HepG2 (cell line): ENCODE data around the gene SEC24D. TPM values are rescaled to one million over a fixed set of nuclear protein-coding genes. Genes with fewer than 3 reads are reported as not detected.

Experiments used
- KMT2A ChIP-seq: sonication (generic); formaldehyde crosslinking; IDR thresholded peaks from 2 replicates; pipeline ENCODE4 v1.4.0; 2020; ENCODE audit warnings: missing genetic modification reagents
- MLX ChIP-seq: IDR thresholded peaks from 2 replicates; pipeline ENCODE4 v1.6.1; 2016
- PATZ1 ChIP-seq: sonication (generic); formaldehyde crosslinking; IDR thresholded peaks from 2 replicates; pipeline ENCODE4 v1.4.0; 2020; ENCODE audit warnings: missing genetic modification reagents
- SATB2 ChIP-seq: sonication (generic); formaldehyde crosslinking; IDR thresholded peaks from 2 replicates; pipeline ENCODE4 v1.5.0; 2020; ENCODE audit warnings: missing genetic modification reagents
- SIN3A ChIP-seq: IDR thresholded peaks from 2 replicates; pipeline ENCODE4 v1.6.1; 2011; ENCODE audit warnings: low read depth, mild to moderate bottlenecking, control low read depth, low read length, borderline replicate concordance
- SSRP1 ChIP-seq: IDR thresholded peaks from 2 replicates; pipeline ENCODE4 v1.6.1; 2016; ENCODE audit warnings: control low read depth
- TBX2 ChIP-seq: sonication (generic); formaldehyde crosslinking; IDR thresholded peaks from 2 replicates; pipeline ENCODE4 v1.5.0; 2020; ENCODE audit warnings: missing genetic modification reagents, mild to moderate bottlenecking, borderline replicate concordance
- TEAD3 ChIP-seq: optimal IDR thresholded peaks from 2 replicates; pipeline ENCODE3; 2016; ENCODE audit warnings: borderline replicate concordance
- ZFYVE20 ChIP-seq: sonication (generic); formaldehyde crosslinking; IDR thresholded peaks from 2 replicates; pipeline ENCODE4 v1.8.0; 2023; ENCODE audit warnings: low read depth, mild to moderate bottlenecking, moderate library complexity, missing genetic modification reagents, borderline replicate concordance
- ZNF503 ChIP-seq: sonication (generic); formaldehyde crosslinking; IDR thresholded peaks from 2 replicates; pipeline ENCODE4 v1.4.0; 2020; ENCODE audit warnings: missing genetic modification reagents
- ZNF556 ChIP-seq: sonication (generic); formaldehyde crosslinking; IDR thresholded peaks from 2 replicates; pipeline ENCODE4 v1.4.0; 2020; ENCODE audit warnings: mild to moderate bottlenecking, missing genetic modification reagents, borderline replicate concordance
- ZNF577 ChIP-seq: sonication (generic); formaldehyde crosslinking; IDR thresholded peaks from 2 replicates; pipeline ENCODE4 v1.4.0; 2020; ENCODE audit warnings: mild to moderate bottlenecking, low read depth, missing genetic modification reagents, borderline replicate concordance
- ZNF792 ChIP-seq: IDR thresholded peaks from 2 replicates; pipeline ENCODE4 v1.6.1; 2016
- ZNF879 ChIP-seq: sonication (generic); formaldehyde crosslinking; IDR thresholded peaks from 2 replicates; pipeline ENCODE4 v1.8.1; 2023; ENCODE audit warnings: missing genetic modification reagents
- polyA plus RNA-seq, 8 experiments: library from polyadenylated mRNA; depleted of rRNA in 3 of 8; stranded (reverse) in 7 of 8; unstranded in 1 of 8; fragments of >200 nt; fragmentation: Illumina TruSeq in 4 of 8; extraction: Trizol in 4 of 8; gene quantifications; 2 replicates each; pipeline versions ENCODE4 v1.2.1 to v1.2.3, GENCODE V29; 2011 to 2016; ENCODE audit warnings: low read depth in 4 of 8, missing spikeins in 1 of 8, mixed read lengths in 1 of 8; ENCODE audit not compliant: insufficient read depth in 1 of 8
- total RNA-seq, 5 experiments: library from RNA; depleted of rRNA; stranded (reverse); fragments of >200 nt; fragmentation: Illumina TruSeq; extraction: Trizol; gene quantifications; 2 replicates each; pipeline ENCODE4 v1.2.3, GENCODE V29; 2016; ENCODE audit warnings: low read depth in 1 of 5
- TF ChIP-seq, protein P1 (sequence below): sonication (generic); formaldehyde crosslinking; IDR thresholded peaks from 2 replicates; pipeline ENCODE4 v1.5.1; 2020; ENCODE audit warnings: mild to moderate bottlenecking, missing genetic modification reagents, moderate library complexity
- TF ChIP-seq, protein P2 (sequence below): sonication (generic); formaldehyde crosslinking; IDR thresholded peaks from 2 replicates; pipeline ENCODE4 v1.4.0; 2020; ENCODE audit warnings: low read depth, mild to moderate bottlenecking, missing genetic modification reagents

The SEC24D gene
- total and polyA plus RNA-seq, 2 of the 13 experiments (the other 11 are each of a cell fraction or from before 2014, with no cell fraction given) = 30.0 to 51.1 TPM

DNA sequence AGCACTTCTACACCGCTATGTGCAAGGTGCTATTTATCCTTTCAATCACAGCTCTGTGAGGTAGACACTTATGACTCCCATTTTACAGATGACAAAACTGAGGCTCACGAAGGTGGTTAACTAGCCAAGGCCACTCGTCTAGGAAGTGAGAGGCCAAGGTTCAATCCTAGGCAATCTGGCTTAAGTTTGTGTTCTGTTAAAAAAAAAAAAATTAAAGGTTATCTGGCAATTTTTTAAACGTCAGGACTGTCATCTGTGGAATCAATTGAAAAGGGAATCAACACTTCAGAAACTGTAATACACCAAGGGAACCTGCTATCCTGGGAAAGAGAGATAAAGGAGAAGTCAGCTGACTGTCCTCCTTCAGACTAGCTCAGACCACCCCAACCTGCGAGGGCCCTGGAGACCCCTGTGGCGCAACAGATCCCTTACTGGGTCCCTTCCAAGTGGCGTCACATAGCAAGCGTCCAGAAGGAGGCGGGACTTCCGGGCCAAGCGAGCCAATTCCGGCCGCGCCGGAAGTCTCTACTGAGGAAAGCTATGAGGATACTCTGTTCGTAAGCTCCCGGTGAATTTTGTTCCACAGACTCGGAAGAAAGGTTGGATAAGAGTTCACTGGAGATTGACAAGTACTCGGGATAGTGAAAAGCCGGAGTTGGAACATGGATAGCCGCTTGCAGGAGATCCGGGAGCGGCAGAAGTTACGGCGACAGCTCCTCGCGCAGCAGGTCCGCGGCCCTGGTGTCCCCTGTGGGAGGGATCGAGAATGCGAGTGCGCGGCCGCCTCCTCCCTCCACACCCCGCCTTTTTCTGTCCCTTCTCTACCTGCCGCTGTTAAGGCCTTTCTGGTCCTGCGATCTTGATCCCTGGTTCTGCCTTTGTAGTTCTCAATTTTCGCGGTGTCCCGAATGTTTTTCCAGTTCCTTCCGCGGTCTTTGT lies 150.8 kb downstream of the SEC24D start, which contains the start of gene METTL14 (continued):
- TF ChIP-seq, protein P1, sequence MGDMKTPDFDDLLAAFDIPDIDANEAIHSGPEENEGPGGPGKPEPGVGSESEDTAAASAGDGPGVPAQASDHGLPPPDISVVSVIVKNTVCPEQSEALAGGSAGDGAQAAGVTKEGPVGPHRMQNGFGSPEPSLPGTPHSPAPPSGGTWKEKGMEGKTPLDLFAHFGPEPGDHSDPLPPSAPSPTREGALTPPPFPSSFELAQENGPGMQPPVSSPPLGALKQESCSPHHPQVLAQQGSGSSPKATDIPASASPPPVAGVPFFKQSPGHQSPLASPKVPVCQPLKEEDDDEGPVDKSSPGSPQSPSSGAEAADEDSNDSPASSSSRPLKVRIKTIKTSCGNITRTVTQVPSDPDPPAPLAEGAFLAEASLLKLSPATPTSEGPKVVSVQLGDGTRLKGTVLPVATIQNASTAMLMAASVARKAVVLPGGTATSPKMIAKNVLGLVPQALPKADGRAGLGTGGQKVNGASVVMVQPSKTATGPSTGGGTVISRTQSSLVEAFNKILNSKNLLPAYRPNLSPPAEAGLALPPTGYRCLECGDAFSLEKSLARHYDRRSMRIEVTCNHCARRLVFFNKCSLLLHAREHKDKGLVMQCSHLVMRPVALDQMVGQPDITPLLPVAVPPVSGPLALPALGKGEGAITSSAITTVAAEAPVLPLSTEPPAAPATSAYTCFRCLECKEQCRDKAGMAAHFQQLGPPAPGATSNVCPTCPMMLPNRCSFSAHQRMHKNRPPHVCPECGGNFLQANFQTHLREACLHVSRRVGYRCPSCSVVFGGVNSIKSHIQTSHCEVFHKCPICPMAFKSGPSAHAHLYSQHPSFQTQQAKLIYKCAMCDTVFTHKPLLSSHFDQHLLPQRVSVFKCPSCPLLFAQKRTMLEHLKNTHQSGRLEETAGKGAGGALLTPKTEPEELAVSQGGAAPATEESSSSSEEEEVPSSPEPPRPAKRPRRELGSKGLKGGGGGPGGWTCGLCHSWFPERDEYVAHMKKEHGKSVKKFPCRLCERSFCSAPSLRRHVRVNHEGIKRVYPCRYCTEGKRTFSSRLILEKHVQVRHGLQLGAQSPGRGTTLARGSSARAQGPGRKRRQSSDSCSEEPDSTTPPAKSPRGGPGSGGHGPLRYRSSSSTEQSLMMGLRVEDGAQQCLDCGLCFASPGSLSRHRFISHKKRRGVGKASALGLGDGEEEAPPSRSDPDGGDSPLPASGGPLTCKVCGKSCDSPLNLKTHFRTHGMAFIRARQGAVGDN (CRISPR knock-in tag) = peak; percentile 72
- TF ChIP-seq ZFYVE20 (CRISPR knock-in tag) (no peak), TBX2 (CRISPR knock-in tag) (peak; percentile 42; the same call in 1 of the 2 replicates), PATZ1 (CRISPR knock-in tag) (0 out of 2 replicates have a peak, but pooled peaks have one; percentile 18), SSRP1 (CRISPR knock-in tag) (no peak), ZNF577 (no peak), SIN3A (peak; percentile 44; the same call in 1 of the 2 replicates), ZNF556 (peak; percentile 41; the same call in 1 of the 2 replicates), ZNF792 (CRISPR knock-in tag) (peak; percentile 38; the same call in 1 of the 2 replicates), ZNF879 (CRISPR knock-in tag) (no peak), SATB2 (CRISPR knock-in tag) (0 out of 2 replicates have a peak, but pooled peaks have one; percentile 35), TEAD3 (CRISPR knock-in tag) (no peak), KMT2A (peak; percentile 95), MLX (CRISPR knock-in tag) (no peak), ZNF503 (CRISPR knock-in tag) (peak; percentile 43; the same call in 1 of the 2 replicates)
- TF ChIP-seq, protein P2, sequence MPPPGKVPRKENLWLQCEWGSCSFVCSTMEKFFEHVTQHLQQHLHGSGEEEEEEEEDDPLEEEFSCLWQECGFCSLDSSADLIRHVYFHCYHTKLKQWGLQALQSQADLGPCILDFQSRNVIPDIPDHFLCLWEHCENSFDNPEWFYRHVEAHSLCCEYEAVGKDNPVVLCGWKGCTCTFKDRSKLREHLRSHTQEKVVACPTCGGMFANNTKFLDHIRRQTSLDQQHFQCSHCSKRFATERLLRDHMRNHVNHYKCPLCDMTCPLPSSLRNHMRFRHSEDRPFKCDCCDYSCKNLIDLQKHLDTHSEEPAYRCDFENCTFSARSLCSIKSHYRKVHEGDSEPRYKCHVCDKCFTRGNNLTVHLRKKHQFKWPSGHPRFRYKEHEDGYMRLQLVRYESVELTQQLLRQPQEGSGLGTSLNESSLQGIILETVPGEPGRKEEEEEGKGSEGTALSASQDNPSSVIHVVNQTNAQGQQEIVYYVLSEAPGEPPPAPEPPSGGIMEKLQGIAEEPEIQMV = peak; percentile 95
